ENCODE results near the gene MPDU1. TPM values are rescaled to one million over a fixed set of nuclear protein-coding genes. Genes with fewer than 3 reads are reported as not detected.
A peak's percentile ranks its signal among the peaks of the same experiment; 100 is the strongest.

MPDU1 gene
- total and polyA plus RNA-seq, 2 of the 4 experiments (the other 2 are of a cell fraction) = 135 to 149 TPM

- Histone ChIP-seq H3K9me1 (ENCODE audit: insufficient read depth, low read length) (peaks cover 16% of the 10 kb centered on the region), H2BK120ac (ENCODE audit: low read depth, low read length) (no peak overlapping the region), H2BK20ac (ENCODE audit: low read depth, low read length) (no peak overlapping the region), H3K18ac (ENCODE audit: low read depth, low read length) (no peak overlapping the region), H4K20me1 (ENCODE audit: insufficient read depth, low read length) (peaks cover 54% of the 10 kb centered on the region), H2BK5ac (ENCODE audit: low read depth, low read length, poor library complexity, severe bottlenecking) (no peak overlapping the region), H2BK15ac (ENCODE audit: low read depth, low read length) (no peak overlapping the region), H3K9ac (ENCODE audit: low read depth, low read length) (no peak overlapping the region), H3K4ac (ENCODE audit: low read depth, low read length) (no peak overlapping the region), H3K23ac (ENCODE audit: low read depth, low read length) (peak overlapping the region; percentile 6; the same call in 1 of the 2 replicates), H3K79me1 (ENCODE audit: low read depth in 1 of 2, low read length in 2 of 2) (peaks cover 42 to 63% of the 10 kb centered on the region in 2 experiments), H3K9me3 (ENCODE audit: control insufficient read depth, insufficient read depth, low read length) (no peaks in the 10 kb centered on the region), H3K36me3 (ENCODE audit: control insufficient read depth, insufficient read depth, low read length) (peaks cover 5% of the 10 kb centered on the region), H3K4me3 (ENCODE audit: insufficient read depth, low read depth, low read length) (no peak overlapping the region), H3K4me2 (ENCODE audit: low read depth, low read length) (peak overlapping the region; percentile 27), H3K56ac (ENCODE audit: extremely low read depth, insufficient read depth, low read length) (no peak overlapping the region), H3K4me1 (ENCODE audit: control insufficient read depth, insufficient read depth, low read length) (peaks cover 9% of the 10 kb centered on the region), H3K14ac (replicated peaks; ENCODE audit: low read depth, low read length) (no peak overlapping the region), H4K5ac (ENCODE audit: low read depth, low read length) (no peak overlapping the region), H2AFZ (replicated peaks; ENCODE audit: low read length, poor library complexity) (no peak overlapping the region), H4K91ac (ENCODE audit: insufficient read depth, low read depth, low read length) (no peak overlapping the region), H4K8ac (ENCODE audit: low read depth in 2 of 2, low read length in 2 of 2) (no peak overlapping the region), H2AK5ac (ENCODE audit: low read depth, low read length) (no peak overlapping the region), H3K27ac (ENCODE audit: insufficient read depth, low read length) (peak overlapping the region; percentile 3; the same call in 1 of the 2 replicates), H2AK9ac (replicated peaks; ENCODE audit: low read depth, low read length, poor library complexity) (no peak overlapping the region), H3K27me3 (ENCODE audit: control insufficient read depth, insufficient read depth, low read length) (no peaks in the 10 kb centered on the region)
- dilution Hi-C loops (cut with HindIII; ENCODE audit: low sequenced_read_pairs, unreplicated experiment) (no loop called here), in situ Hi-C loops (cut with MboI; ENCODE audit: low sequenced_read_pairs) (no loop called here), intact Hi-C loops (cut with micrococcal nuclease) (no loop called here)
- DNase-seq (no peak), ATAC-seq (ENCODE audit: low read depth) (no peak)
- ChIA-PET POLR2A (ENCODE audit: unreplicated experiment) (interaction anchor here (0.6 kb wide), 1 partner anchor 340 kb away, joined by 3 read pairs; no protein-coding TSS in a partner anchor), CTCF (interaction anchor here (0.6 to 0.7 kb wide), 3 partner anchors 87 to 328 kb away, joined by 3 to 7 read pairs (median 5); no protein-coding TSS in a partner anchor)
- no TSS peak for BruUV-seq (replicated peaks)
- no CpG with 5 or more reads among the region's 3 CpGs for WGBS, 2 experiments (ENCODE audit: extremely low coverage in 2 of 2, insufficient read length in 1 of 2)
- peak; percentile 90 for TF ChIP-seq NFE2L2 (IDR thresholded peaks at IDR 0.05; ENCODE audit: low read depth, low read length)
- TF ChIP-seq MAFK (IDR thresholded peaks at IDR 0.05; ENCODE audit: low read depth, low read length) = peak; percentile 97
- TF ChIP-seq RCOR1 (IDR thresholded peaks at IDR 0.05; ENCODE audit: insufficient replicate concordance, low read length) = no peak
- no peak for TF ChIP-seq BHLHE40 (IDR thresholded peaks at IDR 0.05; ENCODE audit: low read depth, low read length)
- no peak for TF ChIP-seq MAZ (IDR thresholded peaks at IDR 0.05; ENCODE audit: borderline replicate concordance, low read depth, low read length)
Measured at GRCh38 chr17:7611635-7612293, 28.1 kb downstream of the MPDU1 start.

All from IMR-90 (cell line).